OCI-LY1 (cell line): Measurements from ENCODE around the gene HELB.

Experiments used
- EZH2 ChIP-seq: fragments of 200-600 bp; sonication (generic), shearing (Covaris generic); IDR thresholded peaks from 2 replicates; pipeline ENCODE4 v1.8.0; 2017; ENCODE audit warnings: borderline replicate concordance, mixed run types, mild to moderate bottlenecking, antibody characterized with exemption, low read length, moderate library complexity, mixed read lengths
- TF ChIP-seq, protein P1 (sequence below): fragments of 200-600 bp; sonication (generic), shearing (Covaris generic); IDR thresholded peaks from 2 replicates; pipeline ENCODE4 v1.5.1; 2017; ENCODE audit warnings: mild to moderate bottlenecking, antibody characterized with exemption, low read length, moderate library complexity, mixed read lengths

GRCh38 chr12:66340131-66340530, 37.8 kb downstream of the HELB start:
- TF ChIP-seq, protein P1, sequence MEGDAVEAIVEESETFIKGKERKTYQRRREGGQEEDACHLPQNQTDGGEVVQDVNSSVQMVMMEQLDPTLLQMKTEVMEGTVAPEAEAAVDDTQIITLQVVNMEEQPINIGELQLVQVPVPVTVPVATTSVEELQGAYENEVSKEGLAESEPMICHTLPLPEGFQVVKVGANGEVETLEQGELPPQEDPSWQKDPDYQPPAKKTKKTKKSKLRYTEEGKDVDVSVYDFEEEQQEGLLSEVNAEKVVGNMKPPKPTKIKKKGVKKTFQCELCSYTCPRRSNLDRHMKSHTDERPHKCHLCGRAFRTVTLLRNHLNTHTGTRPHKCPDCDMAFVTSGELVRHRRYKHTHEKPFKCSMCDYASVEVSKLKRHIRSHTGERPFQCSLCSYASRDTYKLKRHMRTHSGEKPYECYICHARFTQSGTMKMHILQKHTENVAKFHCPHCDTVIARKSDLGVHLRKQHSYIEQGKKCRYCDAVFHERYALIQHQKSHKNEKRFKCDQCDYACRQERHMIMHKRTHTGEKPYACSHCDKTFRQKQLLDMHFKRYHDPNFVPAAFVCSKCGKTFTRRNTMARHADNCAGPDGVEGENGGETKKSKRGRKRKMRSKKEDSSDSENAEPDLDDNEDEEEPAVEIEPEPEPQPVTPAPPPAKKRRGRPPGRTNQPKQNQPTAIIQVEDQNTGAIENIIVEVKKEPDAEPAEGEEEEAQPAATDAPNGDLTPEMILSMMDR, result no peak
- TF ChIP-seq EZH2, result no peak
